B cell (primary cell): Measurements from ENCODE around the gene IL10RA. TPM values are rescaled to one million over a fixed set of nuclear protein-coding genes. Genes with fewer than 3 reads are reported as not detected.

Source experiments
- ATAC-seq: fragments of 200-7000 bp; cut with Tn5 transposase; one replicate; pipeline ENCODE4 v1.10.0; 2021; ENCODE audit warnings: low read depth, mild to moderate bottlenecking, moderate number of reproducible peaks, moderate library complexity
- CTCF ChIA-PET: fragments of 350-600 bp; sonication (Branson Sonifier 250); formaldehyde crosslinking; loops from one replicate; lab custom pipeline; 2021; ENCODE audit warnings: antibody characterized with exemption, inconsistent platforms; lab: Charles Lee
- POLR2A ChIA-PET: fragments of 350-600 bp; sonication (Branson Sonifier 250); formaldehyde crosslinking; loops from one replicate; lab custom pipeline; 2021; ENCODE audit warnings: antibody characterized with exemption; lab: Charles Lee
- DNase-seq: peaks from one replicate; pipeline ENCODE4 v3.0.0; 2013
- H2AFZ ChIP-seq: 2 replicates; pipeline ENCODE4 v1.6.1; 2012; ENCODE audit warnings: mild to moderate bottlenecking, low read depth, low read length; ENCODE audit not compliant: insufficient read depth, poor library complexity, severe bottlenecking
- H3K27ac ChIP-seq, 2 donors: 1 replicate in 1 of 2; 2 replicates in 1 of 2; pipeline ENCODE4 v1.5.1; 2012 to 2013; ENCODE audit warnings: low read length in 2 of 2, mild to moderate bottlenecking in 2 of 2, moderate library complexity in 1 of 2
- H3K27me3 ChIP-seq, 4 experiments: fragments of 200-600 bp in 1 of 4; sonication (generic) in 1 of 4; replicated peaks in 1 of 4; 1 replicate in 2 of 4; 2 replicates in 2 of 4; pipeline versions ENCODE4 v1.6.1 to v1.7.0; 2013 to 2016; ENCODE audit warnings: low read length in 3 of 4, mild to moderate bottlenecking in 2 of 4, mixed read lengths in 1 of 4, moderate library complexity in 1 of 4; ENCODE audit not compliant: insufficient read depth in 4 of 4, control insufficient read depth in 3 of 4; ENCODE audit errors: control extremely low read depth in 1 of 4
- H3K36me3 ChIP-seq, 2 experiments: replicated peaks in 1 of 2; 1 replicate in 1 of 2; 2 replicates in 1 of 2; pipeline versions ENCODE4 v1.6.1 to v1.7.1; 2013; ENCODE audit warnings: low read length in 1 of 2; ENCODE audit not compliant: insufficient read depth in 2 of 2, control insufficient read depth in 1 of 2; ENCODE audit errors: control extremely low read depth in 1 of 2, extremely low read depth in 1 of 2
- H3K4me1 ChIP-seq, 2 donors: fragments of 200-600 bp in 1 of 2; sonication (generic) in 1 of 2; 1 replicate in 1 of 2; 2 replicates in 1 of 2; pipeline versions ENCODE4 v1.5.1 to v1.6.1; 2013 to 2017; ENCODE audit warnings: low read length in 2 of 2; ENCODE audit not compliant: control insufficient read depth in 2 of 2, insufficient read depth in 2 of 2
- H3K4me2 ChIP-seq: replicated peaks from 2 replicates; pipeline ENCODE3; 2012; ENCODE audit warnings: mild to moderate bottlenecking, low read depth, low read length; ENCODE audit not compliant: poor library complexity, severe bottlenecking
- H3K4me3 ChIP-seq, 5 experiments: fragments of 200-600 bp in 1 of 5; sonication (generic) in 1 of 5; 1 replicate in 3 of 5; 2 replicates in 2 of 5; pipeline versions ENCODE4 v1.5.1 to v1.7.0; 2011 to 2016; ENCODE audit warnings: low read length in 4 of 5, mild to moderate bottlenecking in 4 of 5, low read depth in 2 of 5, control low read depth in 1 of 5, moderate library complexity in 1 of 5; ENCODE audit not compliant: insufficient read depth in 1 of 5; ENCODE audit errors: control extremely low read depth in 1 of 5, extremely low read depth in 1 of 5
- H3K79me2 ChIP-seq: fragments of 200-600 bp; sonication (generic); one replicate; pipeline ENCODE4 v1.6.0; 2016; ENCODE audit warnings: low read length; ENCODE audit not compliant: control insufficient read depth, insufficient read depth
- H3K9ac ChIP-seq: fragments of 200-600 bp; sonication (generic); 2 replicates; pipeline ENCODE4 v1.6.1; 2017; ENCODE audit warnings: mild to moderate bottlenecking, low read length, moderate library complexity
- H3K9me3 ChIP-seq, 3 donors: one replicate each; pipeline versions ENCODE4 v1.6.1 to v1.7.1; 2013; ENCODE audit warnings: low read length in 2 of 3; ENCODE audit not compliant: control insufficient read depth in 2 of 3, insufficient read depth in 1 of 3; ENCODE audit errors: control extremely low read depth in 1 of 3
- H4K20me1 ChIP-seq: 2 replicates; pipeline ENCODE4 v1.6.0; 2012; ENCODE audit warnings: mild to moderate bottlenecking, low read length; ENCODE audit not compliant: insufficient read depth, control insufficient read depth, poor library complexity, severe bottlenecking
- H3K27ac Mint-ChIP-seq: one replicate; pipeline ENCODE4 v1.8.0; 2021; ENCODE audit warnings: mixed read lengths
- H3K27me3 Mint-ChIP-seq: one replicate; pipeline ENCODE4 v1.8.0; 2021; ENCODE audit warnings: mixed read lengths
- H3K4me1 Mint-ChIP-seq: one replicate; pipeline ENCODE4 v1.8.0; 2021; ENCODE audit warnings: mixed read lengths
- H3K4me3 Mint-ChIP-seq: one replicate; pipeline ENCODE4 v1.8.0; 2021; ENCODE audit warnings: mixed read lengths
- H3K9me3 Mint-ChIP-seq: one replicate; pipeline ENCODE4 v1.8.0; 2022; ENCODE audit warnings: mixed read lengths; ENCODE audit not compliant: insufficient read depth
- CTCF ChIP-seq: fragments of 200-600 bp; IDR thresholded peaks from one replicate; pipeline ENCODE4 v1.8.0; 2022; ENCODE audit warnings: antibody characterized with exemption, mild to moderate bottlenecking
- EZH2 ChIP-seq: IDR thresholded peaks from 2 replicates; pipeline ENCODE4 v1.6.1; 2012; ENCODE audit warnings: borderline replicate concordance, low read depth, mild to moderate bottlenecking, moderate library complexity, low read length; ENCODE audit not compliant: insufficient read depth, poor library complexity, severe bottlenecking
- WGBS: methylation state at CpG from one replicate; pipeline ENCODE4 v1.1.5; 2013; ENCODE audit warnings: missing lambda C conversion rate; ENCODE audit not compliant: insufficient coverage; 5-methylcytosine and 5-hydroxymethylcytosine counted together
- intact Hi-C: fragments of 100-400 bp; cut with micrococcal nuclease; formaldehyde crosslinking; loops from one replicate; pipeline ENCODE4 v1.10.0; 2022
- polyA plus RNA-seq: library from polyadenylated mRNA; depleted of rRNA; stranded (reverse); fragments of >200 nt; gene quantifications from 2 replicates; pipeline ENCODE4 v1.2.3, GENCODE V29; 2012
- total RNA-seq, 2 donors: library from RNA; stranded (reverse); fragments of 120-200 nt in 1 of 2; gene quantifications; 1 replicate in 1 of 2; 2 replicates in 1 of 2; pipeline versions ENCODE4 v1.2.3 to v1.2.4, GENCODE V29; 2013 to 2022

IL10RA gene
- total and polyA plus RNA-seq, 2 donors (not counting 1 experiment from before 2014, with no cell fraction given), result 73.3 to 417 TPM

- Histone ChIP-seq H3K9ac (no peak overlapping the region), H3K9me3 (no peaks in the 10 kb centered on the region), H3K4me1 (peaks cover 15 to 24% of the 10 kb centered on the region in 2 donors), H2AFZ (no peak overlapping the region), H3K36me3 (peaks cover 7 to 98% of the 10 kb centered on the region in 2 experiments), H3K4me3 (no peak overlapping the region), H3K27ac (no peak overlapping the region), H4K20me1 (no peaks in the 10 kb centered on the region), H3K79me2 (peaks cover 8% of the 10 kb centered on the region), H3K27me3 (no peaks in the 10 kb centered on the region), H3K4me2 (no peak overlapping the region)
- 98% methylated on average over 11 of the region's 11 CpGs for WGBS
- POLR2A ChIA-PET, result interaction anchor here (1.3 to 21.8 kb wide), 4 partner anchors 2 to 44 kb away, joined by 5 to 346 read pairs (median 178); partner anchors contain the start of gene IL10RA
- Mint-ChIP-seq H3K4me1 (peaks cover 54% of the 10 kb centered on the region), H3K4me3 (no peak overlapping the region), H3K27me3 (no peaks in the 10 kb centered on the region), H3K27ac (peak overlapping the region; percentile 41), H3K9me3 (no peaks in the 10 kb centered on the region)
- CTCF ChIA-PET, result interaction anchor here (1.3 to 12.1 kb wide), 5 partner anchors 45 to 188 kb away, joined by 4 to 134 read pairs (median 16); no protein-coding TSS in a partner anchor
- TF ChIP-seq CTCF (no peak), EZH2 (no peak)
- intact Hi-C loops, result no loop called here
- DNase-seq (no peak), ATAC-seq (no peak)
Measured at GRCh38 chr11:117995472-117995871, 9.3 kb downstream of the IL10RA start.

GRCh38 chr11:117996058-117996457 lies 9.9 kb downstream of the IL10RA start:
- 100% methylated on average over 1 of the region's 4 CpGs for WGBS
- H3K4me3 Mint-ChIP-seq, result no peak overlapping the region
- CTCF ChIA-PET, result interaction anchor here (1.3 to 12.1 kb wide), 10 partner anchors 8 to 188 kb away, joined by 4 to 134 read pairs (median 9); no protein-coding TSS in a partner anchor

More at GRCh38 chr11:117996058-117996457, 9.9 kb downstream of the IL10RA start:
- Histone ChIP-seq H2AFZ (no peak overlapping the region), H3K36me3 (peaks cover 7 to 99% of the 10 kb centered on the region in 2 experiments), H3K4me3 (no peak overlapping the region), H3K27me3 (no peaks in the 10 kb centered on the region), H4K20me1 (no peaks in the 10 kb centered on the region), H3K4me2 (no peak overlapping the region), H3K9ac (no peak overlapping the region), H3K27ac (no peak overlapping the region), H3K79me2 (peaks cover 8% of the 10 kb centered on the region), H3K9me3 (no peaks in the 10 kb centered on the region), H3K4me1 (peaks cover 9 to 19% of the 10 kb centered on the region in 2 donors)
- no peak for ATAC-seq
- Mint-ChIP-seq H3K9me3 (no peaks in the 10 kb centered on the region), H3K27me3 (no peaks in the 10 kb centered on the region), H3K4me1 (peaks cover 52% of the 10 kb centered on the region), H3K27ac (peak overlapping the region; percentile 65)
- intact Hi-C loops, result no loop called here
- no peak for TF ChIP-seq CTCF
- no peak for TF ChIP-seq EZH2
- DNase-seq, result no peak
- POLR2A ChIA-PET, result interaction anchor here (2.2 to 21.8 kb wide), 4 partner anchors 3 to 20 kb away, joined by 8 to 346 read pairs (median 178); partner anchors contain the start of gene IL10RA
